Kidney (tissue), 14 donors: ENCODE results near the gene C20orf141. TPM values are rescaled to one million over a fixed set of nuclear protein-coding genes. Genes with fewer than 3 reads are reported as not detected.

ENCODE experiments used
- DNase-seq, 5 donors: peaks; one replicate each; pipeline ENCODE4 v3.0.0-alpha.2; 2013 to 2020
- FAIRE-seq: peaks from 2 replicates; lab custom pipeline; 2012; peaks lifted over from hg19 to GRCh38; lab: Jason Lieb, UNC
- H3K27ac ChIP-seq, 2 donors: one replicate each; pipeline ENCODE4 v1.7.0; 2013; ENCODE audit warnings: low read depth in 2 of 2, low read length in 2 of 2, inconsistent platforms in 1 of 2
- H3K27me3 ChIP-seq: one replicate; pipeline ENCODE4 v1.7.1; 2013; ENCODE audit warnings: low read length, inconsistent platforms; ENCODE audit not compliant: control insufficient read depth, insufficient read depth
- H3K36me3 ChIP-seq, 3 donors: one replicate each; pipeline versions ENCODE4 v1.7.0 to v1.7.1; 2013; ENCODE audit warnings: low read length in 3 of 3, control low read depth in 1 of 3, inconsistent platforms in 1 of 3; ENCODE audit not compliant: insufficient read depth in 3 of 3, control insufficient read depth in 2 of 3
- H3K4me1 ChIP-seq, 3 donors: one replicate each; pipeline versions ENCODE4 v1.7.0 to v1.7.1; 2013; ENCODE audit warnings: low read length in 3 of 3, inconsistent platforms in 1 of 3, low read depth in 1 of 3; ENCODE audit not compliant: control insufficient read depth in 2 of 3, insufficient read depth in 2 of 3
- H3K4me3 ChIP-seq, 3 donors: one replicate each; pipeline versions ENCODE4 v1.7.0 to v1.8.1; 2013; ENCODE audit warnings: low read length in 3 of 3, control low read depth in 1 of 3, inconsistent platforms in 1 of 3
- H3K9ac ChIP-seq, 3 donors: one replicate each; pipeline versions ENCODE4 v1.7.0 to v1.7.1; 2013; ENCODE audit warnings: low read length in 3 of 3, control low read depth in 1 of 3, inconsistent platforms in 1 of 3
- H3K9me3 ChIP-seq, 3 donors: one replicate each; pipeline versions ENCODE4 v1.7.0 to v1.7.1; 2013; ENCODE audit warnings: low read length in 3 of 3, control low read depth in 1 of 3, inconsistent platforms in 1 of 3; ENCODE audit not compliant: control insufficient read depth in 2 of 3, insufficient read depth in 1 of 3
- CTCF ChIP-seq: IDR thresholded peaks from 3 replicates; pipeline ENCODE4 v1.5.1; 2012; ENCODE audit warnings: mild to moderate bottlenecking, moderate library complexity, borderline replicate concordance; ENCODE audit not compliant: insufficient read depth; ENCODE audit errors: extremely low read depth
- intact Hi-C: fragments of 100-400 bp; cut with DNase I; formaldehyde crosslinking; loops from one replicate; pipeline ENCODE4 v1.11.1; 2022
- polyA plus RNA-seq: library from polyadenylated mRNA; stranded (reverse); fragments of 350-450 nt; fragmentation: Illumina TruSeq; extraction: RNeasy Lipid Tissue Mini Kit (QIAGEN cat#74804); gene quantifications from one replicate; pipeline ENCODE4 v1.2.3, GENCODE V29; 2014; ENCODE audit warnings: low read depth, low replicate concordance; ENCODE audit not compliant: insufficient read depth
- total RNA-seq: library from RNA; stranded (reverse); fragmentation: NEBNext Ultra II Directional; extraction: Animal tissue kit (Norgen Biotek cat#: 25700); gene quantifications from one replicate; pipeline ENCODE4 v1.2.1, GENCODE V29; 2021
- donor health status: control.
- donor health status: control.
- donor health status: control.
- donor health status: control.
- donor health status: control.
- donor health status: DM: yes; HTN: yes; CAD: no.
- donor health status: Normal renal cell carcinoma (clear cell type).

The C20orf141 gene
- total and polyA plus RNA-seq, 2 donors from 2014 or later = not detected

GRCh38 chr20:2816030-2816582 is 1.3 kb downstream of the C20orf141 start, which contains the start of gene TMEM239:
TSS of gene TMEM239 (plus strand) at chr20:2816364. CDS start at chr20:2816555, 191 bp downstream.
- Histone ChIP-seq H3K9ac (no peak within 1 kb of the TSS), H3K27ac (no peak within 1 kb of the TSS), H3K4me1 (no peaks in the 10 kb centered on the region), H3K9me3 (peaks cover 0 to 5% (median 3%) of the 10 kb centered on the region in 3 donors), H3K27me3 (no peaks in the 10 kb centered on the region), H3K36me3 (no peaks in the 10 kb centered on the region), H3K4me3 (no peak within 1 kb of the TSS)
- DNase-seq (peak in 2 of 5 donors; percentile 42 to 58), FAIRE-seq (no peak)
- TF ChIP-seq CTCF = no peak
- intact Hi-C loops = no loop called here

- H3K9me3 ChIP-seq = peaks cover 0 to 5% (median 3%) of the 10 kb centered on the region in 3 donors
- H3K27me3 ChIP-seq = no peaks in the 10 kb centered on the region
- FAIRE-seq (no peak), DNase-seq (peak in 2 of 5 donors; percentile 42 to 72)
- H3K9ac ChIP-seq = no peak overlapping the region
- H3K4me3 ChIP-seq = no peak overlapping the region
- intact Hi-C loops = no loop called here
- H3K36me3 ChIP-seq = no peaks in the 10 kb centered on the region
- TF ChIP-seq CTCF = no peak
- H3K27ac ChIP-seq = no peak overlapping the region
- no peaks in the 10 kb centered on the region for H3K4me1 ChIP-seq
Measured at GRCh38 chr20:2816583-2817340, 2.0 kb downstream of the C20orf141 start.

- no peak for TF ChIP-seq CTCF
- H3K27ac ChIP-seq = no peak overlapping the region
- FAIRE-seq = no peak
Measured at GRCh38 chr20:2817341-2817726, 2.5 kb downstream of the C20orf141 start.

More at GRCh38 chr20:2817341-2817726, 2.5 kb downstream of the C20orf141 start:
- no peaks in the 10 kb centered on the region for H3K36me3 ChIP-seq
- intact Hi-C loops = no loop called here
- no peaks in the 10 kb centered on the region for H3K27me3 ChIP-seq
- H3K9me3 ChIP-seq = peaks cover 0 to 4% (median 0%) of the 10 kb centered on the region in 3 donors
- no peak overlapping the region for H3K9ac ChIP-seq
- H3K4me3 ChIP-seq = no peak overlapping the region
- H3K4me1 ChIP-seq = no peaks in the 10 kb centered on the region
- peak in 2 of 5 donors; percentile 18 to 25 for DNase-seq
